SK-N-SH treated with all-trans-retinoic acid at 6 μM for 48 hours (cell line): ENCODE measurements around the gene PRICKLE1.

Source experiments
- ARNTL ChIP-seq: fragments of 450-650 bp; formaldehyde crosslinking; IDR thresholded peaks from 2 replicates; pipeline ENCODE4 v1.5.0; 2020; ENCODE audit warnings: low read depth, mild to moderate bottlenecking, moderate library complexity, borderline replicate concordance
- PATZ1 ChIP-seq: fragments of 250-450 bp; sonication (Bioruptor Pico); IDR thresholded peaks from 2 replicates; pipeline ENCODE4 v1.8.0; 2020; ENCODE audit warnings: mild to moderate bottlenecking, moderate library complexity, borderline replicate concordance
- TCF4 ChIP-seq: fragments of 250-450 bp; sonication (Bioruptor Pico); IDR thresholded peaks from 2 replicates; pipeline ENCODE4 v1.8.0; 2021; ENCODE audit warnings: mild to moderate bottlenecking, moderate library complexity, borderline replicate concordance
- TSHZ2 ChIP-seq: fragments of 250-450 bp; sonication (Bioruptor Pico); IDR thresholded peaks from 2 replicates; pipeline ENCODE4 v1.5.0; 2020; ENCODE audit warnings: mild to moderate bottlenecking, moderate library complexity
- ZNF70 ChIP-seq: fragments of 450-650 bp; formaldehyde crosslinking; IDR thresholded peaks from 2 replicates; pipeline ENCODE4 v1.5.0; 2020; ENCODE audit warnings: mild to moderate bottlenecking, moderate library complexity

GRCh38 chr12:42571327-42572009, 18.1 kb downstream of the PRICKLE1 start:
- TF ChIP-seq TSHZ2 = no peak
- TF ChIP-seq PATZ1 (CRISPR knock-in tag) = no peak
- TF ChIP-seq ARNTL (CRISPR knock-in tag) = no peak
- TF ChIP-seq TCF4 (CRISPR knock-in tag) = no peak
- no peak for TF ChIP-seq ZNF70
